Gastrocnemius medialis (tissue), 4 donors: ENCODE measurements around the gene FARSB. TPM values are rescaled to one million over a fixed set of nuclear protein-coding genes. Genes with fewer than 3 reads are reported as not detected.

Experiments used
- ATAC-seq, 2 donors: fragments of 150-250 bp; one replicate each; pipeline ENCODE4 v1.9.1; 2016
- DNase-seq, 2 donors: peaks; one replicate each; pipeline ENCODE4 v3.0.0-alpha.2; 2019
- H3K27ac ChIP-seq, 4 donors: fragments of 200-600 bp; sonication (generic); 1 replicate in 1 of 4; 2 replicates in 3 of 4; pipeline ENCODE4 v1.5.1; 2016 to 2018; ENCODE audit warnings: mild to moderate bottlenecking in 2 of 4, moderate library complexity in 1 of 4
- H3K27me3 ChIP-seq, 3 donors: fragments of 200-600 bp; sonication (generic) in 2 of 3; 1 replicate in 1 of 3; 2 replicates in 2 of 3; pipeline versions ENCODE4 v1.5.1 to v1.6.0; 2016 to 2019; ENCODE audit warnings: mild to moderate bottlenecking in 1 of 3, moderate library complexity in 1 of 3
- H3K36me3 ChIP-seq, 2 donors: fragments of 200-600 bp; sonication (generic) in 1 of 2; one replicate each; pipeline ENCODE4 v1.5.1; 2017 to 2018
- H3K4me1 ChIP-seq, 2 donors: fragments of 200-600 bp; sonication (generic) in 1 of 2; one replicate each; pipeline ENCODE4 v1.5.1; 2016 to 2017; ENCODE audit warnings: mild to moderate bottlenecking in 2 of 2
- H3K4me3 ChIP-seq, 4 donors: fragments of 200-600 bp; sonication (generic) in 3 of 4; 1 replicate in 1 of 4; 2 replicates in 3 of 4; pipeline ENCODE4 v1.5.1; 2016 to 2019; ENCODE audit warnings: mild to moderate bottlenecking in 2 of 4
- H3K9me3 ChIP-seq, 3 donors: fragments of 200-600 bp; sonication (generic) in 2 of 3; 1 replicate in 1 of 3; 2 replicates in 2 of 3; pipeline ENCODE4 v1.5.1; 2016 to 2019
- POLR2A ChIP-seq, 2 donors: fragments of 450-650 bp; IDR thresholded peaks; one replicate each; pipeline ENCODE4 v1.6.1; 2017; ENCODE audit warnings: antibody characterized with exemption in 2 of 2, mild to moderate bottlenecking in 2 of 2, moderate library complexity in 2 of 2
- in situ Hi-C, 4 donors: fragments of 200-750 bp; cut with MboI; loops; one replicate each; pipeline versions ENCODE4 v1.15.0 to v1.8.0; 2017; ENCODE audit warnings: low sequenced_read_pairs in 4 of 4
- intact Hi-C: fragments of 100-400 bp; cut with DNase I; formaldehyde crosslinking; loops from one replicate; pipeline ENCODE4 v1.15.1; 2023; ENCODE audit warnings: low total_unique reads
- total RNA-seq, 4 donors: library from RNA; depleted of rRNA; stranded (reverse); fragments of >200 nt; gene quantifications; one replicate each; pipeline versions ENCODE4 v1.1.0 to v1.2.3, GENCODE V29; 2016
- TF ChIP-seq, protein P1 (sequence below), 5 experiments: fragments of 450-650 bp in 3 of 5; fragments of 200-600 bp in 2 of 5; sonication (generic) in 2 of 5; IDR thresholded peaks in 4 of 5; conservative IDR thresholded peaks in 1 of 5; 1 replicate in 4 of 5; 2 replicates in 1 of 5; pipeline ENCODE4 v1.5.1; 2016 to 2019; ENCODE audit warnings: antibody characterized with exemption in 5 of 5, mild to moderate bottlenecking in 3 of 5, moderate library complexity in 3 of 5

Gene FARSB
- total RNA-seq, 4 donors from 2014 or later, result 23.9 to 33.5 (median 29.9) TPM

GRCh38 chr2:222523783-222524544, 131.9 kb downstream of the FARSB start:
- H3K9me3 ChIP-seq, result no peaks in the 10 kb centered on the region
- intact Hi-C loops (no loop called here), in situ Hi-C loops (no loop called here)
- no peaks in the 10 kb centered on the region for H3K36me3 ChIP-seq
- TF ChIP-seq, protein P1, sequence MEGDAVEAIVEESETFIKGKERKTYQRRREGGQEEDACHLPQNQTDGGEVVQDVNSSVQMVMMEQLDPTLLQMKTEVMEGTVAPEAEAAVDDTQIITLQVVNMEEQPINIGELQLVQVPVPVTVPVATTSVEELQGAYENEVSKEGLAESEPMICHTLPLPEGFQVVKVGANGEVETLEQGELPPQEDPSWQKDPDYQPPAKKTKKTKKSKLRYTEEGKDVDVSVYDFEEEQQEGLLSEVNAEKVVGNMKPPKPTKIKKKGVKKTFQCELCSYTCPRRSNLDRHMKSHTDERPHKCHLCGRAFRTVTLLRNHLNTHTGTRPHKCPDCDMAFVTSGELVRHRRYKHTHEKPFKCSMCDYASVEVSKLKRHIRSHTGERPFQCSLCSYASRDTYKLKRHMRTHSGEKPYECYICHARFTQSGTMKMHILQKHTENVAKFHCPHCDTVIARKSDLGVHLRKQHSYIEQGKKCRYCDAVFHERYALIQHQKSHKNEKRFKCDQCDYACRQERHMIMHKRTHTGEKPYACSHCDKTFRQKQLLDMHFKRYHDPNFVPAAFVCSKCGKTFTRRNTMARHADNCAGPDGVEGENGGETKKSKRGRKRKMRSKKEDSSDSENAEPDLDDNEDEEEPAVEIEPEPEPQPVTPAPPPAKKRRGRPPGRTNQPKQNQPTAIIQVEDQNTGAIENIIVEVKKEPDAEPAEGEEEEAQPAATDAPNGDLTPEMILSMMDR (IDR thresholded peaks at IDR 0.05 in 4 of 5, conservative IDR thresholded peaks at IDR 0.05 in 1 of 5), result no peak
- no peak for TF ChIP-seq POLR2A (IDR thresholded peaks at IDR 0.05)
- H3K27ac ChIP-seq, result no peak overlapping the region
- no peaks in the 10 kb centered on the region for H3K27me3 ChIP-seq
- no peak for ATAC-seq
- H3K4me1 ChIP-seq, result peaks cover 0 to 8% of the 10 kb centered on the region in 2 donors
- no peak for DNase-seq
- no peak overlapping the region for H3K4me3 ChIP-seq

- in situ Hi-C loops, result no loop called here
Measured at GRCh38 chr2:222522082-222522481, 133.8 kb downstream of the FARSB start.

GRCh38 chr2:222521099-222521498, 134.8 kb downstream of the FARSB start:
- no peak for TF ChIP-seq POLR2A (IDR thresholded peaks at IDR 0.05)
- TF ChIP-seq, protein P1 (IDR thresholded peaks at IDR 0.05 in 4 of 5, conservative IDR thresholded peaks at IDR 0.05 in 1 of 5), result no peak

More at GRCh38 chr2:222522082-222522481, 133.8 kb downstream of the FARSB start:
- no peak for ATAC-seq
- Histone ChIP-seq H3K9me3 (no peaks in the 10 kb centered on the region), H3K27me3 (no peaks in the 10 kb centered on the region), H3K36me3 (no peaks in the 10 kb centered on the region), H3K4me1 (peaks cover 10 to 14% of the 10 kb centered on the region in 2 donors), H3K4me3 (no peak overlapping the region), H3K27ac (no peak overlapping the region)
- no peak for DNase-seq
- intact Hi-C loops, result no loop called here
- no peak for TF ChIP-seq POLR2A (IDR thresholded peaks at IDR 0.05)
- TF ChIP-seq, protein P1 (IDR thresholded peaks at IDR 0.05 in 4 of 5, conservative IDR thresholded peaks at IDR 0.05 in 1 of 5), result no peak

More at GRCh38 chr2:222521099-222521498, 134.8 kb downstream of the FARSB start:
- Histone ChIP-seq H3K4me1 (peaks cover 10 to 14% of the 10 kb centered on the region in 2 donors), H3K9me3 (no peaks in the 10 kb centered on the region), H3K27me3 (no peaks in the 10 kb centered on the region), H3K27ac (no peak overlapping the region), H3K4me3 (no peak overlapping the region), H3K36me3 (no peaks in the 10 kb centered on the region)
- intact Hi-C loops (no loop called here), in situ Hi-C loops (no loop called here)
- DNase-seq (no peak), ATAC-seq (no peak)

Other genes with a start within 250 kb of the FARSB start
- under 1 TPM in 3 of 4 donors, not detected in 1; 0.17 to 0.59 (median 0.31) TPM for gene SGPP2, start 231.5 kb downstream of the FARSB start, total RNA-seq
- not detected for gene MOGAT1, start 15.6 kb upstream of the FARSB start, total RNA-seq
- 10 to 100 TPM; 34.7 to 56.8 (median 38.2) TPM for gene ACSL3, start 204.9 kb upstream of the FARSB start, total RNA-seq